ENCODE data around the gene COLQ.
"Not testable (repeated sequence)": the region's sequence is repeated elsewhere in the genome, so short reads cannot be mapped to it uniquely, and the experiment has no call there.

Gene COLQ

GRCh38 chr3:15427182-15427880 lies 94.2 kb downstream of the COLQ start, which contains the start of the genes EAF1 and METTL6:
Gene EAF1 (plus strand): TSS chr3:15427598. CDS start chr3:15427780, 182 bp downstream.
Gene METTL6 (minus strand): TSS chr3:15427544. CDS start chr3:15426511, 1,033 bp downstream.
- ChIA-PET POLR2A (no interaction called here), CTCF (interaction anchor here (1.6 to 3.3 kb wide), 2 partner anchors 22 to 130 kb away, joined by 4 to 12 read pairs; no protein-coding TSS in a partner anchor)
- no peak for DNase-seq (ENCODE audit: low read depth, low spot score)
- H3K4me3 ChIP-seq (ENCODE audit: low read depth, low read length): peak within 1 kb of the TSS; percentile 91
- peak; percentile 0 for TF ChIP-seq CTCF (IDR thresholded peaks at IDR 0.05; ENCODE audit: insufficient read depth, low read length, missing control alignments)

- no peak for TF ChIP-seq CTCF (IDR thresholded peaks at IDR 0.05; ENCODE audit: insufficient read depth, low read length, missing control alignments)
- ChIA-PET CTCF (interaction anchor here (0.6 to 3.3 kb wide), 4 partner anchors 21 to 221 kb away, joined by 3 to 12 read pairs (median 4); partner anchors contain the start of gene CAPN7), POLR2A (no interaction called here)
- H3K4me3 ChIP-seq (ENCODE audit: low read depth, low read length): peak overlapping the region; percentile 91
- no peak for DNase-seq (ENCODE audit: low read depth, low spot score)
These were observed 94.9 kb downstream of the COLQ start for GRCh38 chr3:15426579-15427118.

- no peak for TF ChIP-seq CTCF (IDR thresholded peaks at IDR 0.05; ENCODE audit: insufficient read depth, low read length, missing control alignments)
- CTCF ChIA-PET: interaction anchor here (1.1 to 1.9 kb wide), 3 partner anchors 14 to 153 kb away, joined by 3 to 10 read pairs (median 3); no protein-coding TSS in a partner anchor
- POLR2A ChIA-PET: no interaction called here
- no peak for DNase-seq (ENCODE audit: low read depth, low spot score)
- H3K4me3 ChIP-seq (ENCODE audit: low read depth, low read length): no peak overlapping the region
These were observed 100.6 kb downstream of the COLQ start for GRCh38 chr3:15420871-15421270.

GRCh38 chr3:15410966-15411365 lies 110.5 kb downstream of the COLQ start:
- POLR2A ChIA-PET; DNase-seq (ENCODE audit: low read depth, low spot score); H3K4me3 ChIP-seq (ENCODE audit: low read depth, low read length): not testable (repeated sequence)
- CTCF ChIA-PET: interaction anchor here (11.3 kb wide), 1 partner anchor 144 kb away, joined by 409 read pairs; no protein-coding TSS in a partner anchor

GRCh38 chr3:15409774-15410173 lies 111.7 kb downstream of the COLQ start:
- ChIA-PET CTCF (interaction anchor here (11.3 kb wide), 1 partner anchor 142 kb away, joined by 409 read pairs; no protein-coding TSS in a partner anchor), POLR2A (no interaction called here)
- TF ChIP-seq CTCF (IDR thresholded peaks at IDR 0.05; ENCODE audit: insufficient read depth, low read length, missing control alignments): no peak
- no peak for DNase-seq (ENCODE audit: low read depth, low spot score)
- H3K4me3 ChIP-seq (ENCODE audit: low read depth, low read length): no peak overlapping the region

- ChIA-PET POLR2A (no interaction called here), CTCF (interaction anchor here (3.2 to 11.3 kb wide), 2 partner anchors 142 to 207 kb away, joined by 32 to 409 read pairs; no protein-coding TSS in a partner anchor)
- TF ChIP-seq CTCF (IDR thresholded peaks at IDR 0.05; ENCODE audit: insufficient read depth, low read length, missing control alignments): no peak
- H3K4me3 ChIP-seq (ENCODE audit: low read depth, low read length): no peak overlapping the region
- no peak for DNase-seq (ENCODE audit: low read depth, low spot score)
These were observed 112.3 kb downstream of the COLQ start for GRCh38 chr3:15409239-15409638.
